ENCODE results near the gene SOST. TPM values are rescaled to one million over a fixed set of nuclear protein-coding genes. Genes with fewer than 3 reads are reported as not detected.

SOST gene
- total RNA-seq, 4 donors from 2014 or later = not detected

DNA sequence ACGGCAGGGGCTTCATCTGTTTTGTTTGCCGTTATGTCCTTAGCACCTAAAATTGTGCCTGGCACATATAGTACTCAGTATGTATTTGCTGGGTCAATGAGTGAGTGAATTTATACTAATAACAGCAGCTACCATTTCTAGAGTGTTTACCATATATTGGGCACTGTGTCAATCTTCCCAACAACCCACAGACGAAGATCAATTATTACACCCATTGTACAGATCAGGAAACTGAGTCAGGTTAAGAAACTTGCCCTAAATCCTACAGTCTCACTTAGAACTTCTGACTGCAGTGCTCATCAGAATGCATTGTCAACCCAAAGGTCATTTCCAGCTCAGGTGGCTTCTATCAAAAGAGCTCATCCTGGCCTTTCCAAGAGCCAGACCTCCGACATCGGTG is 52.4 kb downstream of the SOST start:
- Histone ChIP-seq H3K36me3 (no peaks in the 10 kb centered on the region), H3K9me3 (no peaks in the 10 kb centered on the region), H3K4me3 (no peak overlapping the region), H3K27me3 (no peaks in the 10 kb centered on the region), H3K4me1 (no peaks in the 10 kb centered on the region), H3K27ac (no peak overlapping the region)
- no peak for DNase-seq
- no peak for TF ChIP-seq CTCF (IDR thresholded peaks at IDR 0.05)
- no peak for TF ChIP-seq POLR2A (IDR thresholded peaks at IDR 0.05)

Other genes starting within 250 kb of the SOST start
- 10 to 100 TPM in 2 of 4 donors, 1 to 10 TPM in 2; 3.0 to 20.2 (median 9.3) TPM for gene ETV4, start 212.5 kb downstream of the SOST start, total RNA-seq
- gene MEOX1, start 96.9 kb downstream of the SOST start, total RNA-seq = 1 to 10 TPM in 2 of 4 donors, under 1 TPM in 2; 0.54 to 3.3 (median 1.7) TPM
- 100 to 1,000 TPM in 1 of 4 donors, 10 to 100 TPM in 3; 37.1 to 120 (median 87.1) TPM for gene DUSP3, start 20.2 kb upstream of the SOST start, total RNA-seq
- gene CFAP97D1, start 21.6 kb upstream of the SOST start, total RNA-seq = not detected
- gene MPP3, start 74.4 kb upstream of the SOST start, total RNA-seq = 10 to 100 TPM in 2 of 4 donors, 1 to 10 TPM in 2; 1.6 to 16.1 (median 10.5) TPM
- gene CD300LG, start 88.4 kb upstream of the SOST start, total RNA-seq = under 1 TPM in 1 of 4 donors, not detected in 3; 0.54 TPM
- gene MPP2, start 148.7 kb upstream of the SOST start, total RNA-seq = 1 to 10 TPM in 2 of 4 donors, under 1 TPM in 1, not detected in 1; 0.53 to 1.3 (median 1.2) TPM
- not detected for gene PPY, start 183.7 kb upstream of the SOST start, total RNA-seq
- gene PYY, start 195.1 kb upstream of the SOST start, total RNA-seq = 10 to 100 TPM in 2 of 4 donors, 1 to 10 TPM in 1, not detected in 1; 7.5 to 58.0 (median 27.5) TPM
- 10 to 100 TPM in 3 of 4 donors, 1 to 10 TPM in 1; 8.3 to 74.1 (median 57.3) TPM for gene NAGS, start 245.8 kb upstream of the SOST start, total RNA-seq